ENCODE measurements around the gene NPAS1.

DNA sequence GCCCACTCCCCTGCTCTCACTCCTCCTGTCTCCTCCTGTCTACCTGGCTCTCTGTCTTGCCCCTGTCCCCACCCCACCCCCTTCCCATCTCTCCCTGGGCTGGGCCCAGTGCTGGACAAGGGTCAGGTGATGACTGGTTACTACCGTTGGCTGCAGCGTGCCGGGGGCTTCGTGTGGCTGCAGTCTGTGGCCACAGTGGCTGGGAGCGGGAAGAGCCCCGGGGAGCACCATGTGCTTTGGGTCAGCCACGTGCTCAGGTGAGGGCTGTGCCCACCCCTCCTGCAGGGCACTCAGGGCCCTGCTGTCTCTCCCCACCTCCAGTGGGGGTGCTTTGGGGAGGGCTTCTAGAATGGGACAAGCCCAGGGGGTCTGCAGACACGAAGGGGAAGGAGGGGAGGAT, 21.2 kb downstream of the NPAS1 start:
- TF ChIP-seq, protein P1, sequence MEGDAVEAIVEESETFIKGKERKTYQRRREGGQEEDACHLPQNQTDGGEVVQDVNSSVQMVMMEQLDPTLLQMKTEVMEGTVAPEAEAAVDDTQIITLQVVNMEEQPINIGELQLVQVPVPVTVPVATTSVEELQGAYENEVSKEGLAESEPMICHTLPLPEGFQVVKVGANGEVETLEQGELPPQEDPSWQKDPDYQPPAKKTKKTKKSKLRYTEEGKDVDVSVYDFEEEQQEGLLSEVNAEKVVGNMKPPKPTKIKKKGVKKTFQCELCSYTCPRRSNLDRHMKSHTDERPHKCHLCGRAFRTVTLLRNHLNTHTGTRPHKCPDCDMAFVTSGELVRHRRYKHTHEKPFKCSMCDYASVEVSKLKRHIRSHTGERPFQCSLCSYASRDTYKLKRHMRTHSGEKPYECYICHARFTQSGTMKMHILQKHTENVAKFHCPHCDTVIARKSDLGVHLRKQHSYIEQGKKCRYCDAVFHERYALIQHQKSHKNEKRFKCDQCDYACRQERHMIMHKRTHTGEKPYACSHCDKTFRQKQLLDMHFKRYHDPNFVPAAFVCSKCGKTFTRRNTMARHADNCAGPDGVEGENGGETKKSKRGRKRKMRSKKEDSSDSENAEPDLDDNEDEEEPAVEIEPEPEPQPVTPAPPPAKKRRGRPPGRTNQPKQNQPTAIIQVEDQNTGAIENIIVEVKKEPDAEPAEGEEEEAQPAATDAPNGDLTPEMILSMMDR (conservative IDR thresholded peaks at IDR 0.05) = no peak
- no peak for TF ChIP-seq EZH2 (IDR thresholded peaks at IDR 0.05; ENCODE audit: low read depth)

All from PC-9 (cell line).